ENCODE results near the gene CNTNAP5.

- no peak for TF ChIP-seq CTCF (IDR thresholded peaks at IDR 0.05)
- no peak for TF ChIP-seq POLR2A (IDR thresholded peaks at IDR 0.05)
Observed at GRCh38 chr2:124582387-124582786, 557.3 kb downstream of the CNTNAP5 start.
